ENCODE results near the gene MAD2L1BP. TPM values are rescaled to one million over a fixed set of nuclear protein-coding genes. Genes with fewer than 3 reads are reported as not detected.

The MAD2L1BP gene
- total RNA-seq, 2 experiments from 2014 or later: 30.8 to 43.3 TPM

DNA sequence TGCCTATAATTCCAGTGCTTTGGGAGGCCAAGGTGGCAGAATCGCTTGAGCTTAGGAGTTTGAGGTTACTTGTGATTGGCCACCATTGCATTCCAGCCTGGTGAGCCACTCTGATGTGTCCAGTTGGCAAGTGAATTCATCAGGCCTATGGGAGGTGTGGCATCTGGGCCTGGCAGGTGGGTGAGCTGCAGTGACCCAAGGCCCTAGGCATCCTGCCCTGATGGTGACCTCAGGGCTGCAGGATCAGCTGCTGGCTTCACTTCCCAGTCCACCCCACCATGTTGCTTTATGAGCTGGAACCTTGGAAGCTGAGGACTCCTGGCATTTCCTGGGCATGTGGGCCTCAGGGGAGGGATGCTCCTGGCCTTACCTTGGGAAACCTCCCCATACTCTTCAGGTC is 29.7 kb downstream of the MAD2L1BP start:
- POLR2A ChIA-PET: interaction anchor here (1.7 kb wide), 1 partner anchor 35 kb away, joined by 5 read pairs; no protein-coding TSS in a partner anchor
- intact Hi-C loops (cut with micrococcal nuclease; ENCODE audit: unreplicated experiment): loop anchor here (5.0 kb wide), 1 partner anchor 337 kb away; no protein-coding TSS in a partner anchor
- peaks cover 10% of the 10 kb centered on the region for H3K4me1 ChIP-seq (ENCODE audit: insufficient read depth, low read length, poor library complexity, severe bottlenecking)

DNA sequence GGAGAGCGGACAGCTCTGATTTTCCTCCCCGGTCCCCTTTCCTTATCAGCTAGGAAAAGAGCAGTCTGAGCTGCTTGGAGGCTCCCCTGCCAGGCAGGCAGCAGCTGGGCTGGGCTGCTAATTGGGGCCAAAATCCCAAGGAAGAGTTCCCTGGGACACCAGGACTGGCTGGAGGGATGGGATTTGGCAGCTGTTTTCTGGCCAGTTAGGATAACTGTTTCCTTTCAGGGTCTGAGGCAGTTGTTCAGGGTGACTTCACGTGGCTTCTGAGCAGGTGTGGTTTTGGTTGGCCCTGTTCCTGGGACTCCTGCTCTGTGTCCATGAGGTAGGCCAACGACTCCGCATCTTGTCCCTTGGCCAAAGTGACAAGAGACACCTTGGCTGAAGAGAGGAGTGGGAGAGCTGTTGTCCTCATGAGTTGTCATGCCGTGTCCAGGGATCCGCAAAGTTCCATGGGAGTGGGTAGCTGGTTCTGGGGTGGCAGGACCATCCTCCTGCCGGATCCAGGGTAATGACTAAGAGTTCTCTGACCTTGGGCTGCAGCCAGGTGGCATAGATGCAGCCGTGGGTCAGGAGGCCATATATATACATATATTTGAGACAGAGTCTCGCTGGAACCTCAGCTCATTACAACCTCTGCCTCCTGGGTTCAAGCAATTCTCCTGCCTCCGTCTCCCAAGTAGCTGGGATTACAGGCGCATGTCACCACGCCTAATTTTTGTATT is 30.7 kb downstream of the MAD2L1BP start:
- DNase-seq (ENCODE audit: low spot score): no peak
- no peaks in the 10 kb centered on the region for H4K20me1 ChIP-seq (ENCODE audit: insufficient read depth, low read length)
- no peak overlapping the region for H3K4me2 ChIP-seq (ENCODE audit: low read length)
- no peak for TF ChIP-seq EZH2phosphoT487 (IDR thresholded peaks at IDR 0.05; ENCODE audit: borderline replicate concordance, low read depth, low read length)
- TF ChIP-seq, protein P1, sequence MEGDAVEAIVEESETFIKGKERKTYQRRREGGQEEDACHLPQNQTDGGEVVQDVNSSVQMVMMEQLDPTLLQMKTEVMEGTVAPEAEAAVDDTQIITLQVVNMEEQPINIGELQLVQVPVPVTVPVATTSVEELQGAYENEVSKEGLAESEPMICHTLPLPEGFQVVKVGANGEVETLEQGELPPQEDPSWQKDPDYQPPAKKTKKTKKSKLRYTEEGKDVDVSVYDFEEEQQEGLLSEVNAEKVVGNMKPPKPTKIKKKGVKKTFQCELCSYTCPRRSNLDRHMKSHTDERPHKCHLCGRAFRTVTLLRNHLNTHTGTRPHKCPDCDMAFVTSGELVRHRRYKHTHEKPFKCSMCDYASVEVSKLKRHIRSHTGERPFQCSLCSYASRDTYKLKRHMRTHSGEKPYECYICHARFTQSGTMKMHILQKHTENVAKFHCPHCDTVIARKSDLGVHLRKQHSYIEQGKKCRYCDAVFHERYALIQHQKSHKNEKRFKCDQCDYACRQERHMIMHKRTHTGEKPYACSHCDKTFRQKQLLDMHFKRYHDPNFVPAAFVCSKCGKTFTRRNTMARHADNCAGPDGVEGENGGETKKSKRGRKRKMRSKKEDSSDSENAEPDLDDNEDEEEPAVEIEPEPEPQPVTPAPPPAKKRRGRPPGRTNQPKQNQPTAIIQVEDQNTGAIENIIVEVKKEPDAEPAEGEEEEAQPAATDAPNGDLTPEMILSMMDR (conservative IDR thresholded peaks at IDR 0.05; ENCODE audit: low read length): no peak
- peaks cover 15% of the 10 kb centered on the region for H3K36me3 ChIP-seq (ENCODE audit: insufficient read depth, low read length)
- intact Hi-C loops (cut with micrococcal nuclease; ENCODE audit: unreplicated experiment): loop anchor here (2.0 to 5.0 kb wide), 3 partner anchors 150 to 336 kb away; no protein-coding TSS in a partner anchor
- BruUV-seq (replicated peaks): no TSS peak
- no peak overlapping the region for H3K4me3 ChIP-seq (ENCODE audit: low read depth, low read length, poor library complexity, severe bottlenecking)
- CTCF ChIA-PET (ENCODE audit: unreplicated experiment): interaction anchor here (1.3 kb wide), 1 partner anchor 104 kb away, joined by 3 read pairs; no protein-coding TSS in a partner anchor
- no peaks in the 10 kb centered on the region for H3K9me2 ChIP-seq (ENCODE audit: insufficient read depth, low read length)
- H3K27ac ChIP-seq (ENCODE audit: low read depth, low read length, poor library complexity, severe bottlenecking): no peak overlapping the region
- H3K9me3 ChIP-seq (ENCODE audit: low read length): no peaks in the 10 kb centered on the region
- no peaks in the 10 kb centered on the region for H3K79me2 ChIP-seq (ENCODE audit: insufficient read depth, low read depth, low read length)
- POLR2A ChIA-PET: interaction anchor here (1.7 kb wide), 1 partner anchor 36 kb away, joined by 5 read pairs; no protein-coding TSS in a partner anchor
- no peak overlapping the region for H2AFZ ChIP-seq (ENCODE audit: low read length)
- H3K4me1 ChIP-seq (ENCODE audit: insufficient read depth, low read length, poor library complexity, severe bottlenecking): peaks cover 10% of the 10 kb centered on the region

More for the DNA sequence above, 29.7 kb downstream of the MAD2L1BP start:
- TF ChIP-seq EZH2phosphoT487 (IDR thresholded peaks at IDR 0.05; ENCODE audit: borderline replicate concordance, low read depth, low read length): no peak
- TF ChIP-seq, protein P1 (conservative IDR thresholded peaks at IDR 0.05; ENCODE audit: low read length): no peak
- CTCF ChIA-PET (ENCODE audit: unreplicated experiment): interaction anchor here (0.6 kb wide), 1 partner anchor 414 kb away, joined by 3 read pairs; no protein-coding TSS in a partner anchor
- H2AFZ ChIP-seq (ENCODE audit: low read length): no peak overlapping the region
- no peak for DNase-seq (ENCODE audit: low spot score)
- no peaks in the 10 kb centered on the region for H3K9me2 ChIP-seq (ENCODE audit: insufficient read depth, low read length)
- BruUV-seq (replicated peaks): no TSS peak
- H3K27ac ChIP-seq (ENCODE audit: low read depth, low read length, poor library complexity, severe bottlenecking): no peak overlapping the region
- no peaks in the 10 kb centered on the region for H3K9me3 ChIP-seq (ENCODE audit: low read length)
- H3K79me2 ChIP-seq (ENCODE audit: insufficient read depth, low read depth, low read length): no peaks in the 10 kb centered on the region
- no peaks in the 10 kb centered on the region for H4K20me1 ChIP-seq (ENCODE audit: insufficient read depth, low read length)
- H3K4me3 ChIP-seq (ENCODE audit: low read depth, low read length, poor library complexity, severe bottlenecking): no peak overlapping the region
- H3K4me2 ChIP-seq (ENCODE audit: low read length): no peak overlapping the region
- H3K36me3 ChIP-seq (ENCODE audit: insufficient read depth, low read length): peaks cover 5% of the 10 kb centered on the region; the same call in 1 of the 2 replicates

Measured in OCI-LY7 (cell line).